Bone marrow (tissue), 2 donors: ENCODE measurements around the gene ZNF621.

Experiments
- DNase-seq, 2 donors: peaks; one replicate each; lab custom pipeline; 2025; lab: John Stamatoyannopoulos, UW

Gene ZNF621

DNA sequence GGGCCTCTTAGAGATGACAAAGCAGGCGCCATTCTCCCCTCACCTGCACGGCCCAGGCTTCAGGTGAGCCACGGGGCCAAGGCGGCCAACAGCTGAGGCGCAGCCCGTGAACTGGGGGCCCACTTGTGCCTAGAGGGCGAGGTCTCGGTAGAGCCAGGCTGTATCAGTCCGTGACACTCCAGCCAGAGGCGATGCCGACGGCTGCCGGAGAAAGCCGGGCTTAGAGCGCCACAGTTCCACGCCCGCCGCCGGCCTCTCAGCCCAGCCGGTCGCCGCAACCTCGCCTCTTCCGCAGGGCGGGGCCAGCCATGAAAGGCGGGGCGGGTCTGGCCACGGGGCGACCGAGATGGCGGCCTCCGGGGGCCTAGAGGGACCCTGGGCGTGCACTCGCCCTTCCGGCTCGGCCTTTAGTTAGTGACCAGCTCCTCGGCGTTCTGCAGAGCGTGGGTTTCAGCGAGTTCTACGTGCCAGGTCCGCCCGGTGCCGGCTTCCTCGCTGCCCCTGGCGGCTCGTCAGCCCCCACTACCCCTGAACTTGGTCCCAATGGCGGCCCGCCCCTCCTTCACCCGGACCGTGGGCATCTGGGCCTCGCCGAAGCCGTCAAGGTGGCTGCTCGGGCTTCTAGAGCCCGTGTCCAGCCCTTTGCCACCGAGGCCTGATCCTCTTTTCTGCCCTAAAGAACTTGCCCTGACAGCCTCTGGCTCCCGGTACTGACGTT, at the start of gene ZNF621:
Gene ZNF621, plus strand, starts transcription at position 393 of the 718 bp plus-strand sequence. CDS start 881 bp downstream, outside the sequence.
- DNase-seq = peak; percentile 60 to 77

- DNase-seq = peak; percentile 52 to 53
Observed at GRCh38 chr3:40476478-40477470, 48.0 kb upstream of the ZNF621 start, which contains the start of gene ZNF619. Gene ZNF619 (plus strand): TSS chr3:40477122. CDS start chr3:40477980, 858 bp downstream.

DNA sequence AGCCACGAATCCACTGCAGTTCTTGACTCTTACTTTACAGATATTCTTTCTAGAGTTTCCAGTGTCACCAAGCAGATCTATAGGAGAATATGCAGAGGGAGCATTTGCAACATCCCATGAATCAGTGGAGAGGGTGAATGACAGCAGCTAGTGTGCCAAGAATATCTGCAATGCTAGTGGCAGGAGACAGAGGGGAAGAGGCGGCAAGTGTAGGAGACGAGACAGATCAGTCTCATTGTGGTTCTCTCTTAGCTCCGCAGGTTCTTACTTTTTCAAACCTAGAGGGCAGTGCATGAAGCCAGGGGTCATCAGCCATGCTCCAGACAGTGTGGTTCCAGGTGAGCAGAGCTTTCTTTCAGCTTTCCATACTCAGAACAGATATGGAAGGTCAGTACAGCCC, 47.1 kb upstream of the ZNF621 start:
- DNase-seq = no peak

DNA sequence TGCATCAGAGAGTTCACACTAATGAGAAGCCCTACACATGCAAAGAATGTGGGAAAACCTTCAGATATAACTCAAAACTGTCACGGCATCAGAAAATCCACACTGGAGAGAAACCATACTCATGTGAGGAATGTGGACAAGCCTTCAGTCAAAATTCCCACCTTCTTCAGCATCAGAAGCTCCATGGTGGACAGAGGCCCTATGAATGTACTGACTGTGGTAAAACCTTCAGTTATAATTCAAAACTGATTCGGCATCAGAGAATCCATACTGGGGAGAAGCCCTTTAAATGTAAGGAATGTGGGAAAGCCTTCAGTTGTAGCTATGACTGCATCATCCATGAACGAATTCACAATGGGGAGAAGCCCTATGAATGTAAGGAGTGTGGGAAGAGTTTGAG, 37.6 kb upstream of the ZNF621 start:
- no peak for DNase-seq

GRCh38 chr3:40490916-40491315, 33.8 kb upstream of the ZNF621 start:
- DNase-seq = no peak

DNA sequence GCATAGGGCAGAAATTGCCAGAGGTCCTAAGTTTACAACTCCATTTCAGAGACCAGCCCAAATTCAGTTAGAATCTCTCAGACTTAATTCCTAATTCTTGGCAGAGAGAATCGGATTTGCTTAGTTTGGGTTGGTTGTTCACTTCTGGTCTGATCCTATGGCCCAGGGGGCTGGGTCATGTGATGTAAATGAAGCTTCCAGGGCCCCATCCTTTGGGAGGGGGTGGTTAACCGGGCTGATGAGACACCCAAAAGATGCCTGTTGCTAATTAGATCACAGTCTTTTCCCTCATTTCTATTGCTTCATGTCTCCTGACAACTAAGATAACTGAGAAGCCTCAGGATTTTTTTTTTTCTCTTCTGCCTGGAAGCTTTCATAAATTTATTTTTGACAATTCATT, 30.1 kb upstream of the ZNF621 start:
- no peak for DNase-seq

- no peak for DNase-seq
Observed at GRCh38 chr3:40497288-40497687, 27.5 kb upstream of the ZNF621 start.

DNA sequence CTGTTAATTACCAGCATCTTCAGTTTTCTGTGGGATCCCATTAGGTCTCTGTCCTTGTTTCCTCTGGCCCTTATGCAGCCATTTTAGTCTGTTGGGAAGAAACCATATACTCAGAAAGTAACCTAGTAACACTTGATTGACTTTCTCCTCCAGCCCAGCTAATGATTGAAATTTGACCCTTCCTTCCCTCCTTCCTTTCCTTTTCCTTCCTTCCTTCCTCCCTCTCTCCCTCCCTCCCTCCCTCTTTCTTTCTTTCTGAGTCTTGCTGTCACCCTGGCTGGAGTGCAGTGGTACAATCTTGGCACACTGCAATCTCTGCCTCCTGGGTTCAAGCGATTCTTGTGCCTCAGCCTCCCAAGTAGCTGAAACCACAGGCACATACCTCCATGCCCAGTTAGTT, 24.8 kb upstream of the ZNF621 start:
- DNase-seq = no peak

- DNase-seq = no peak
Observed at GRCh38 chr3:40502034-40502433, 22.7 kb upstream of the ZNF621 start.

DNA sequence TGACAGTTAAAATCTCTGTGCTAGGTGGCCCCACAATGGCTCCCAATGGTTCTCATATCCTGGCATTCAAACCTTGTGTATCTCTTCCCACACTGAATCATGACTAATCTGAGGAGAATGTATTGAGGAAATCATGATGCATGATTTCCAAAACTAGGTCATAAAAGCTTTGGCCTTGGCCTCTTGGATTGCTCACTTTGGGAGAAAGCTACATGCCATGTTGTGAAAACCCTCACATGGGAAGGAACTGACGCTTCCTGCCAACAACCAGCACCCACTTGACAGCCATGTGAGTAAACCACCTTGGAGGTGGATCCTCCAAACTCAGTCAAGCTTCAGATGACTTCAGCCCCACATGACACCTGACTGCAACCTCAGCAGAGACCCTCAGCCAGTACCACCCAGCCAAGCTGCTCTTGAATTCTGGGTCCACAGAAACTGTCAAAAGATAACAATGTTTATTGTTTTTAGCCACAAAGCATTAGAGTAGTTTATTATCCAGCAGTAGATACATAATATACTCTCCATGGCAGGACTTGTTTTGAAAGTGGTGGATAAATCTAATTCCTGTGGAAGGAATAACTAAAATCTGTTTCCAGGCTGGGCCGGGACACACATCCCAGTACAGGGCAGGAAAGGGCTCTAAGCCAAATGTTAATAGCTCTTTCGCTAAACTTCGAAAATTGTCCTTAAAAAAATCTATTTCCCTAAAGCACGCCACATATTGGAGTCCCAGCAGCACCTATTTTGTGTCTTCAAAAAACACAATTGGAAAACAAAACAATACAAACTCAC, 19.9 kb upstream of the ZNF621 start:
- DNase-seq = no peak

GRCh38 chr3:40505599-40506462, 18.9 kb upstream of the ZNF621 start, which contains the start of gene ZNF620:
Gene ZNF620 (plus strand): TSS chr3:40506039. CDS start chr3:40506353, 314 bp downstream.
- DNase-seq = peak; percentile 7 to 56

- no peak for DNase-seq
Observed at GRCh38 chr3:40511031-40511718, 13.6 kb upstream of the ZNF621 start.

DNA sequence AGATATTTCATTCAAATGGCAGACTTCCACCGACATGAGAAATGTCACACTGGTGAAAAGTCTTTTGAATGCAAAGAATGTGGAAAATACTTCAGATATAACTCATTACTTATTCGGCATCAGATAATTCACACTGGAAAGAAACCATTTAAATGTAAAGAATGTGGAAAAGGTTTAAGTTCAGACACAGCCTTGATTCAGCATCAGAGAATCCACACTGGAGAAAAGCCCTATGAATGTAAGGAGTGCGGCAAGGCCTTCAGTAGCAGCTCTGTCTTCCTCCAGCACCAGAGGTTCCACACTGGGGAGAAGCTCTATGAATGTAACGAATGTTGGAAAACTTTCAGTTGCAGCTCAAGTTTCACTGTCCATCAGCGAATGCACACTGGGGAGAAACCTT, 8.6 kb upstream of the ZNF621 start:
- DNase-seq = no peak

DNA sequence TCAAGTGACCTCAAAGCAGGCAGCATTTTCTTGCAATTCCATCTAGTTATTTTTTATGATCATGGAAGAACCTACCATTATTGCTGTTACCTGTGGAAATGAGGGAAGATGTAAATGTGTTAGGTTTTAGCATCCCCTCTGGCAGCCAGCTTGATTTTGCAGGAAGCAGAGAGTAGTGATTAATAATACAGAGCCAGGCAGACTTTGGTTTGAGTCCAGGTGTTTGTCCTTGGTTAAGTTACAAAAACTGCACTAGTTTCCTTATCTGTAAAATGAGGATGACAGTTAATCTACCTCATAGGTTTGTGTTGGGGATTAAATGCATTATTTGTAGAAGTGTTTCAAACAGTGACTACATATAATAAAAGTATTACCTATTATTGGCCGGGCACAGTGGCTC, 6.7 kb upstream of the ZNF621 start:
- DNase-seq = no peak

GRCh38 chr3:40518848-40519247, 5.9 kb upstream of the ZNF621 start:
- no peak for DNase-seq

DNA sequence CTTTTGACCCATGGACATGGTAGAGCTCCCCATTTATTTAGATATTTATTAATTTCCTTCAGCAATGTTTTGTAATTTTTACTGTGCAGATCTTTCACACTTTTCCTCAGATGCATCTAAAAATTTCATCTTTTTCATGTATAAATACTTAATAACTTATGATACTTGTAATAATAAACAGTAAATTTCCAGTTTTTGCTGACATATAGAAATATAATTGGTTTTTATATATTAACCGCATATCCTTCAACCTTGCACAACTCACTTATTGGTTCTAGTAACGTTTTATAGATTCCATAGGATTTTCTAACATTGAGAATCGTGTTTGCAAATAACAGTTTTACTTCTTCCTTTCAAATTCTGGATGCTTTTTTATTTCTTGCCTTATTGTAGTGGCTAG, 3.5 kb upstream of the ZNF621 start:
- no peak for DNase-seq

DNA sequence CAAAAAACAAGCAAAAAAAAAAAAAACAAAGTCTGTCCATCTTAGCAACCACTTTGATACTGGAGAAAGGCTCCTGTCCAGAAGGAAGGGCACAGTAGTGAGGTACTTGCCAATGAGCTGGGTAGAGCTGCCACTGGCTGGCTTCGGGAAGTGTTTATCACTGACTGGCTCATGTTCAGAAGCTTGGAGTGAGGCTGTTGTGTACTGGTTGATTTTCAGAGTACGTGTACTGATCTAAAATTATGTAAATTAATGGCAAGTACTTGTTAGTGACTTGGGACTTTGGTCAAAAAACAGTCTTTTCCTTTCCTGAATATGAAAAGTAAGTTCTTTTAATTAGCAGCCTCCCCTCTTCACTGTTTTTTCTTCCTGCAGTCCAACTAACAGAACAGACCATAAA, 979 bp upstream of the ZNF621 start:
- DNase-seq = no peak

GRCh38 chr3:40524222-40524567, 565 bp upstream of the ZNF621 start:
- DNase-seq = no peak

DNA sequence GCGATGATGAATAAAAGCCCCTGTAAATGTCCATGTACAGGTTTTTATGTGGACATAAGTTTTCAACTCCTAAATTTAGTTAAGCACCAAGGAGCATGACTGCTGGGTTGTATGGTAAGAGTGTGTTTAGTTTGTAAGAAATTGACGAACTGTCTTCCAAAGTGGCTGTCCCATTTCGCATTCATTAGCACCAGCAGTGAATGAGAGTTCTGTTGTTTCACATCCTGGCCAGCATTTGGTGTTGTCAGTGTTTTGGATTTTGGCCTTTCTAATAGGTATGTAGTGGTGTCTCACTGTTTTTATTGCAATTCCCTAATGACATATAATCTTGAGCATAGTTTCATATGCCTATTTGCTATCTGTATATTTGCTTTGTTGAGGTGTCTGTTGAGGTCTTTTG, 3.7 kb downstream of the ZNF621 start:
- DNase-seq = no peak

DNA sequence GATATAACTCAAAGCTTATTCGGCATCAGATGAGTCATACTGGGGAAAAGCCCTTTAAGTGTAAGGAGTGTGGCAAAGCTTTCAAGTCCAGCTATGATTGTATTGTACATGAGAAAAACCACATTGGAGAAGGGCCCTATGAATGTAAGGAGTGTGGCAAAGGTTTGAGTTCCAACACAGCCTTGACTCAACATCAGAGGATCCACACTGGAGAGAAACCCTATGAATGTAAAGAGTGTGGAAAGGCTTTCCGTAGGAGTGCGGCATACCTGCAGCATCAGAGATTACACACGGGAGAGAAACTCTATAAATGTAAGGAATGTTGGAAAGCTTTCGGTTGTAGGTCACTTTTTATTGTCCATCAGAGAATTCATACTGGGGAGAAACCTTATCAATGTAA, 7.5 kb downstream of the ZNF621 start:
- DNase-seq = no peak

- DNase-seq = no peak
Observed at GRCh38 chr3:40534283-40534682, 9.5 kb downstream of the ZNF621 start.
